Astrocyte (in vitro differentiated cells and primary cell): ENCODE results near the gene MYH16. TPM values are rescaled to one million over a fixed set of nuclear protein-coding genes. Genes with fewer than 3 reads are reported as not detected.
"Not testable (repeated sequence)": the region's sequence is repeated elsewhere in the genome, so short reads cannot be mapped to it uniquely, and the experiment has no call there.

Source experiments
- DNase-seq: peaks from one replicate; pipeline ENCODE4 v3.0.0-alpha.2; 2010; ENCODE audit warnings: low read depth
- FAIRE-seq: peaks from 2 replicates; lab custom pipeline; 2011; peaks lifted over from hg19 to GRCh38; lab: Jason Lieb, UNC
- H2AFZ ChIP-seq: 2 replicates; pipeline ENCODE4 v1.6.0; 2012; ENCODE audit warnings: low read depth, low read length, inconsistent platforms
- H3K27ac ChIP-seq: 2 replicates; pipeline ENCODE4 v1.5.1; 2011; ENCODE audit warnings: low read depth, low read length, inconsistent platforms
- H3K27me3 ChIP-seq: 2 replicates; pipeline ENCODE4 v1.6.0; 2011; ENCODE audit warnings: low read length, inconsistent platforms; ENCODE audit not compliant: insufficient read depth
- H3K36me3 ChIP-seq: 2 replicates; pipeline ENCODE4 v1.5.1; 2011; ENCODE audit warnings: low read length, inconsistent platforms; ENCODE audit not compliant: insufficient read depth
- H3K4me1 ChIP-seq: 2 replicates; pipeline ENCODE4 v1.5.1; 2011; ENCODE audit warnings: low read length, inconsistent platforms; ENCODE audit not compliant: insufficient read depth
- H3K4me2 ChIP-seq: 2 replicates; pipeline ENCODE4 v1.6.0; 2012; ENCODE audit warnings: low read length, inconsistent platforms
- H3K4me3 ChIP-seq: 2 replicates; pipeline ENCODE4 v1.5.1; 2011; ENCODE audit warnings: low read depth, mild to moderate bottlenecking, low read length, inconsistent platforms; ENCODE audit not compliant: insufficient read depth
- H3K79me2 ChIP-seq: 2 replicates; pipeline ENCODE4 v1.6.0; 2012; ENCODE audit warnings: mild to moderate bottlenecking, low read length, inconsistent platforms; ENCODE audit not compliant: insufficient read depth
- H3K9ac ChIP-seq: 2 replicates; pipeline ENCODE4 v1.6.0; 2012; ENCODE audit warnings: mild to moderate bottlenecking, low read length, inconsistent platforms
- H3K9me3 ChIP-seq: 2 replicates; pipeline ENCODE4 v1.5.1; 2012; ENCODE audit warnings: low read depth, mild to moderate bottlenecking, low read length, inconsistent platforms; ENCODE audit not compliant: insufficient read depth
- H4K20me1 ChIP-seq: 2 replicates; pipeline ENCODE4 v1.6.0; 2012; ENCODE audit warnings: low read length, inconsistent platforms; ENCODE audit not compliant: insufficient read depth
- H3K27ac Mint-ChIP-seq: one replicate; pipeline ENCODE4 v1.8.0; 2021; ENCODE audit warnings: mild to moderate bottlenecking, mixed read lengths; ENCODE audit not compliant: unreplicated experiment
- H3K27me3 Mint-ChIP-seq: one replicate; pipeline ENCODE4 v1.8.0; 2021; ENCODE audit warnings: low read depth, mixed read lengths; ENCODE audit not compliant: unreplicated experiment
- H3K36me3 Mint-ChIP-seq: one replicate; pipeline ENCODE4 v1.8.0; 2021; ENCODE audit warnings: low read depth, mixed read lengths; ENCODE audit not compliant: unreplicated experiment
- H3K4me1 Mint-ChIP-seq: one replicate; pipeline ENCODE4 v1.8.0; 2021; ENCODE audit warnings: low read depth, mixed read lengths; ENCODE audit not compliant: unreplicated experiment
- H3K4me3 Mint-ChIP-seq: one replicate; pipeline ENCODE4 v1.8.0; 2021; ENCODE audit warnings: mild to moderate bottlenecking, moderate library complexity, mixed read lengths; ENCODE audit not compliant: unreplicated experiment
- H3K9me3 Mint-ChIP-seq: one replicate; pipeline ENCODE4 v1.8.0; 2021; ENCODE audit warnings: mild to moderate bottlenecking, mixed read lengths; ENCODE audit not compliant: unreplicated experiment
- EZH2 ChIP-seq: IDR thresholded peaks from 2 replicates; pipeline ENCODE4 v1.6.1; 2012; ENCODE audit warnings: mild to moderate bottlenecking, low read length, inconsistent platforms; ENCODE audit not compliant: insufficient read depth
- total RNA-seq: library from RNA; stranded (reverse); gene quantifications from 2 replicates; pipeline ENCODE4 v1.2.1, GENCODE V29; 2021
- TF ChIP-seq, protein P1 (sequence below): IDR thresholded peaks from 2 replicates; pipeline ENCODE4 v1.5.1; 2011; ENCODE audit warnings: low read depth, mild to moderate bottlenecking, inconsistent platforms, low read length, moderate library complexity; ENCODE audit not compliant: insufficient read depth

Gene MYH16
- total RNA-seq, 1 donor from 2014 or later = 0.11 TPM

DNA sequence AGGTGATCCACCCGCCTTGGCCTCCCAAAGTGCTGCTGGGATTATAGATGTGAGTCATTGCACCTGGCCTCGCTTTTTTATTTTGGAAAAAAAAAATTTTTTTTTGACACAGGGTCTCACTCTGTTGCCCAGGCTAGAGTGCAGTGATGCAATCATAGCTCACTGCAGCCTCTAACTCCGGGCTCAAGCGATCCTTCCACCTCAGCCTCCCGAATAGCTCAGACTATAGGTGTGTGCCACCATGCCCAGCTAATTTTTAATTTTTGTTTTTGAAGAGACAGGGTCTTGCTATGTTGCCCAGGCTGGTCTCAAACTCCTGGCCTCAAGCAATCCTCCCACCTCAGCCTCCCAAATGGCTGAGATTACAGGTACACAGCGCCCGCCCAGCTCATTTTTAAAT lies 2.3 kb downstream of the MYH16 start:
- H3K27ac Mint-ChIP-seq, H2AFZ ChIP-seq, H3K27me3 ChIP-seq, H4K20me1 ChIP-seq, H3K27ac ChIP-seq, H3K9me3 ChIP-seq, H3K9ac ChIP-seq, H3K4me3 Mint-ChIP-seq, H3K36me3 Mint-ChIP-seq, DNase-seq, H3K36me3 ChIP-seq, H3K9me3 Mint-ChIP-seq, FAIRE-seq, H3K4me3 ChIP-seq, H3K79me2 ChIP-seq, H3K4me2 ChIP-seq: not testable (repeated sequence)
- Mint-ChIP-seq H3K27me3 (peaks cover 15% of the 10 kb centered on the region), H3K4me1 (peaks cover 14% of the 10 kb centered on the region)
- peaks cover 18% of the 10 kb centered on the region for H3K4me1 ChIP-seq

DNA sequence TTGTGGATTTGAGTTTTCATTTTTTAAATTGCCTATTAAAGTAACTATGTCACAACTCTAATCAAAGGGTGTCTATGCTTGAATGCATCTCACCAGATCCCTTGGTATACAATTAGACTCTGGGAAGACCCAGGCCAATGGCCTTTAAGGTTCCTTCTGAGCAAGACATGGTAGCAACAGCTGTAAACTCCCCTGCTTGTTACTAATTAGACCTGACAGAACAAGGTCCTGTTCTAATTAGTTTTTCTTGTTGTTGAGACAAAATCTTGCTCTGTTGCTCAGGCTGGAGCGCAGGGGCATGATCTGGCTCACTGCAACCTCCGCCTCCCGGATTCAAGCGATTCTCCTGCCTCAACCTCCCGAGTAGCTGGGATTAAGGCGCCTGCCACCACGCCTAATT lies 2.9 kb downstream of the MYH16 start:
- no peak overlapping the region for H3K4me2 ChIP-seq
- H2AFZ ChIP-seq = no peak overlapping the region
- Mint-ChIP-seq H3K27ac (no peak overlapping the region), H3K27me3 (peaks cover 15% of the 10 kb centered on the region), H3K36me3 (no peaks in the 10 kb centered on the region), H3K4me1 (peaks cover 14% of the 10 kb centered on the region), H3K9me3 (peaks cover 3% of the 10 kb centered on the region), H3K4me3 (no peak overlapping the region)
- TF ChIP-seq, protein P1, sequence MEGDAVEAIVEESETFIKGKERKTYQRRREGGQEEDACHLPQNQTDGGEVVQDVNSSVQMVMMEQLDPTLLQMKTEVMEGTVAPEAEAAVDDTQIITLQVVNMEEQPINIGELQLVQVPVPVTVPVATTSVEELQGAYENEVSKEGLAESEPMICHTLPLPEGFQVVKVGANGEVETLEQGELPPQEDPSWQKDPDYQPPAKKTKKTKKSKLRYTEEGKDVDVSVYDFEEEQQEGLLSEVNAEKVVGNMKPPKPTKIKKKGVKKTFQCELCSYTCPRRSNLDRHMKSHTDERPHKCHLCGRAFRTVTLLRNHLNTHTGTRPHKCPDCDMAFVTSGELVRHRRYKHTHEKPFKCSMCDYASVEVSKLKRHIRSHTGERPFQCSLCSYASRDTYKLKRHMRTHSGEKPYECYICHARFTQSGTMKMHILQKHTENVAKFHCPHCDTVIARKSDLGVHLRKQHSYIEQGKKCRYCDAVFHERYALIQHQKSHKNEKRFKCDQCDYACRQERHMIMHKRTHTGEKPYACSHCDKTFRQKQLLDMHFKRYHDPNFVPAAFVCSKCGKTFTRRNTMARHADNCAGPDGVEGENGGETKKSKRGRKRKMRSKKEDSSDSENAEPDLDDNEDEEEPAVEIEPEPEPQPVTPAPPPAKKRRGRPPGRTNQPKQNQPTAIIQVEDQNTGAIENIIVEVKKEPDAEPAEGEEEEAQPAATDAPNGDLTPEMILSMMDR = no peak
- TF ChIP-seq EZH2 = no peak
- H3K36me3 ChIP-seq = no peaks in the 10 kb centered on the region
- no peaks in the 10 kb centered on the region for H4K20me1 ChIP-seq
- DNase-seq = no peak
- H3K9ac ChIP-seq = no peak overlapping the region
- no peaks in the 10 kb centered on the region for H3K9me3 ChIP-seq
- H3K27me3 ChIP-seq = no peaks in the 10 kb centered on the region
- H3K4me3 ChIP-seq = no peak overlapping the region
- no peaks in the 10 kb centered on the region for H3K79me2 ChIP-seq
- peaks cover 18% of the 10 kb centered on the region for H3K4me1 ChIP-seq
- H3K27ac ChIP-seq = no peak overlapping the region
- FAIRE-seq = no peak

DNA sequence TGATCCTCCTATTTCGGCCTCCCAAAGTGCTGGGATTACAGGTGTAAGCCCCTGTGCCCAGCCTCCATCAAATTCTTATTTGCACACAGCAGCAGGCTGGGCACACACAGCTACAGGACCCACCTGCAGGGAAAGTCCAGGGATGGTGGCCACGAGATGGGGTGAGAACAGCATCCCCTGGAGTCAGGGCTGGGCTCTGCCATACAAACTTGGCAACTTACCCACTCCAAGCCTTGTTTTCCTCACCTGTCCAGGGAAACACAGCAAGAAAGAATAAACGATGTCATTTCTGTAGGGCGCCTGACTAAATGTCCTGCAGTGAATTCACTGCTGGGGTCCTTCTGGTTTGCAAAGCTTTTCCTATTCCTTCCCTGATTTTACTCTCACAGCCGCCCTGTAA lies 5.5 kb downstream of the MYH16 start:
- H4K20me1 ChIP-seq = no peaks in the 10 kb centered on the region
- peaks cover 11% of the 10 kb centered on the region for H3K4me1 ChIP-seq
- Mint-ChIP-seq H3K27me3 (peaks cover 19% of the 10 kb centered on the region), H3K4me1 (peaks cover 10% of the 10 kb centered on the region), H3K36me3 (no peaks in the 10 kb centered on the region), H3K4me3 (no peak overlapping the region), H3K9me3 (peaks cover 3% of the 10 kb centered on the region), H3K27ac (no peak overlapping the region)
- FAIRE-seq = no peak
- no peaks in the 10 kb centered on the region for H3K27me3 ChIP-seq
- no peaks in the 10 kb centered on the region for H3K36me3 ChIP-seq
- H3K4me2 ChIP-seq = no peak overlapping the region
- no peaks in the 10 kb centered on the region for H3K9me3 ChIP-seq
- H3K79me2 ChIP-seq = no peaks in the 10 kb centered on the region
- H3K9ac ChIP-seq = no peak overlapping the region
- no peak for TF ChIP-seq EZH2
- TF ChIP-seq, protein P1 = no peak
- no peak overlapping the region for H3K27ac ChIP-seq
- DNase-seq = no peak
- no peak overlapping the region for H3K4me3 ChIP-seq
- no peak overlapping the region for H2AFZ ChIP-seq

DNA sequence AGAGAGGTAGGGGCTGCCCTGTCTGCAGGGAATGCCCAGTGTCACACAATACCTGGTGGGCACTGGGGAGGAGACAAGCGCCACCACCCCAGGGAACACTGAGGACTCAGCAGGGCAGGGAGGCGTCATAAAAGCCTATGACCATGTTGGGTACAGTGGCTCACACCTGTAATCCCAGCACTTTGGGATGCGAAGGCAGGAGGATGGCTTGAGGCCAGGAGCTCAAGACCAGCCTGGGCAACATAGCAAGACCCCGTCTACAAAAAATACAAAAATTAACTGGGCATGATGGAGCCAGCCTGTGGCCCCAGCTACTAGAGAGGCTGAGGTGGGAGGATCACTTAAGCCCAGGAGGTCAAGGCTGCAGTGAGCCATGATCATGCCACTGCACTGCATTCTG lies 11.5 kb downstream of the MYH16 start:
- peaks cover 34% of the 10 kb centered on the region for H3K27me3 Mint-ChIP-seq
- H3K27ac ChIP-seq, H3K79me2 ChIP-seq, H3K9me3 ChIP-seq, H3K4me1 Mint-ChIP-seq, FAIRE-seq, H3K36me3 Mint-ChIP-seq, H3K9me3 Mint-ChIP-seq, H3K4me3 Mint-ChIP-seq, H3K27ac Mint-ChIP-seq, DNase-seq, H3K4me3 ChIP-seq, H3K4me1 ChIP-seq, H3K36me3 ChIP-seq, H4K20me1 ChIP-seq, H3K4me2 ChIP-seq, H3K27me3 ChIP-seq, H3K9ac ChIP-seq, H2AFZ ChIP-seq: not testable (repeated sequence)
